ENCODE measurements around the gene ST6GALNAC2.
"Not testable (repeated sequence)": the region's sequence is repeated elsewhere in the genome, so short reads cannot be mapped to it uniquely, and the experiment has no call there.

The ST6GALNAC2 gene

DNA sequence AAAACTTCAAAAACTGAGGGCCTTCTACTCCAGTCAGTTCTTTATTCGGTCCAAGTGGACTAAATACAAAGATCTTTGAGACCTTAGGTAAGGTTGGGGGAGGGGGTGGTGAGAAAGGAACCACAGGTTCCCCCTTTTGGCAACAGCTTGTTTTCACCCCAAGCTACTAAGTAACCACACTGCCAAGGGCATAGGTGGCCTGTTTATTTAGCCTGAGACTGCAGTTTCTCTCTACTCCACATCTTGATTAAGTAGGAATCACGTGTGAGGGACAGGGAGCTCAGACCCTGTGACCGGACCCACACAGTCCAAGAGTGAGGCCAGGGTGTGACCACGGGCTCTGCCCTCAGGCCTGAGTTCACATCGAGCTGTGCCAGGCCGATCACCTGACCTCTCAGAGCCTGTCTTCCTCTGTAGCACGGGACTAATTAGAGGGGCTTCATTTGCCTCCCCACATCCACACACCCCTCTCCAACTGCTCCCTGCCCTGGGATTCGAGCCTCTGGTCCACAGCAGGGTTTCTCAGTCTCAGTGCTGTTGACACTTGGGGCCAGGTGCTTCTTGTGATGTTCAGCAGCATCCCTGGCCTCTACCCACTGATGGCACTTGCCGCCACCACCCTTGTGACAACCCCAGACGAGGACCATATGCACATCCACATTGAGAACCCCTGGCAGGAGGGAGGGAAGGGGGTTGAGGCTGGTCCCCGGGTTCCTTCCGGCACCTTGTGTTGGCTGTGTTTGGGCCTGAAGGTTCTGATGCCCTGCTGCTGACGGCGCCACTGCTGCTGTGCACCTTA lies 17.8 kb downstream of the ST6GALNAC2 start:
- peak overlapping the region; percentile 67 for H3K27ac ChIP-seq
- ChIA-PET CTCF (interaction anchor here (0.7 to 2.3 kb wide), 5 partner anchors 18 to 414 kb away, joined by 3 to 6 read pairs (median 4); partner anchors contain the start of gene ST6GALNAC2), POLR2A (ENCODE audit: low non-redundant PET) (interaction anchor here (1.2 kb wide), 1 partner anchor 10 kb away, joined by 5 read pairs; no protein-coding TSS in a partner anchor)
- DNase-seq (ENCODE audit: low spot score): no peak
- TF ChIP-seq, protein P1, sequence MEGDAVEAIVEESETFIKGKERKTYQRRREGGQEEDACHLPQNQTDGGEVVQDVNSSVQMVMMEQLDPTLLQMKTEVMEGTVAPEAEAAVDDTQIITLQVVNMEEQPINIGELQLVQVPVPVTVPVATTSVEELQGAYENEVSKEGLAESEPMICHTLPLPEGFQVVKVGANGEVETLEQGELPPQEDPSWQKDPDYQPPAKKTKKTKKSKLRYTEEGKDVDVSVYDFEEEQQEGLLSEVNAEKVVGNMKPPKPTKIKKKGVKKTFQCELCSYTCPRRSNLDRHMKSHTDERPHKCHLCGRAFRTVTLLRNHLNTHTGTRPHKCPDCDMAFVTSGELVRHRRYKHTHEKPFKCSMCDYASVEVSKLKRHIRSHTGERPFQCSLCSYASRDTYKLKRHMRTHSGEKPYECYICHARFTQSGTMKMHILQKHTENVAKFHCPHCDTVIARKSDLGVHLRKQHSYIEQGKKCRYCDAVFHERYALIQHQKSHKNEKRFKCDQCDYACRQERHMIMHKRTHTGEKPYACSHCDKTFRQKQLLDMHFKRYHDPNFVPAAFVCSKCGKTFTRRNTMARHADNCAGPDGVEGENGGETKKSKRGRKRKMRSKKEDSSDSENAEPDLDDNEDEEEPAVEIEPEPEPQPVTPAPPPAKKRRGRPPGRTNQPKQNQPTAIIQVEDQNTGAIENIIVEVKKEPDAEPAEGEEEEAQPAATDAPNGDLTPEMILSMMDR (conservative IDR thresholded peaks at IDR 0.05; ENCODE audit: low read depth): no peak

DNA sequence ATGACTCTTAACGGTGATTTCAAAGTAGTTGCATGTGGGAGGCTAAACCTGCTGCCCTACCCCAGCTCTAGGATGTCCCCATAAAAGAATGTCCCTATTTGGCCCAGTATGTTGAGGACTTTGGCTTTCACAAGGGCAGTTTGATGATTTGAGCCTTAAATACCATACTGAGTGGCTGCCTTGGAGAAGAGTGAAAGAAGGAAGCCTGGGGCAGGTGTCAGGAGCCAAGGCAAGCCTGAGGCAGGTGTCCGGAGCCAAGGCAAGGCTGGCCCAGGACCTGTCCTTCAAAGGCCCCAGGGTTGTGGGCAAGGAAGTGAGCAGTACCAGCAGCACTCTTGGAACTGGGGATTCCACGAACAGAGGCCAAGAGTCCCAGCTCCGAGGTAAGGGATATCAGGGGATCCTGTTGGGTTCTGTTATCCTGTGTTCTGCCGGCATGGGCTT lies 18.6 kb downstream of the ST6GALNAC2 start:
- DNase-seq (ENCODE audit: low spot score): no peak
- H3K27ac ChIP-seq: peak overlapping the region; percentile 67
- ChIA-PET CTCF (interaction anchor here (1.0 to 2.3 kb wide), 5 partner anchors 19 to 114 kb away, joined by 3 to 6 read pairs (median 5); partner anchors contain the start of gene ST6GALNAC2), POLR2A (ENCODE audit: low non-redundant PET) (interaction anchor here (0.6 to 1.2 kb wide), 3 partner anchors 10 to 1316 kb away, joined by 3 to 7 read pairs (median 5); no protein-coding TSS in a partner anchor)
- TF ChIP-seq, protein P1 (conservative IDR thresholded peaks at IDR 0.05; ENCODE audit: low read depth): no peak

DNA sequence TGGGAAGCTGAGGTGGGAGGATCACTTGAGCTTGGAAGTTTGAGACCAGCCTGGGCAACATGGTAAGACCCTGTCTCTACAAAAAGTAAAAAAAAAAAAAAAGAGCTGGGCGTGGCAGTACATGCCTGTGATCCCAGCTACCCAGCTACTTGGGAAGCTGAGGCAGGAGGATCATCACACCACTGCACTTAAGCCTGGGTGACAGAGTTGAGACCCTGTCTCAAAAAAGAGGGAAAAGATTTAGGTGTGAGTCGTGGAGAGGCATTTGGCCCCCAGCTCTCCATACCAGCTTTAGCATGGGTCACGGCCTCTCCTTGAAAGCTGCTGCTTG lies 19.1 kb downstream of the ST6GALNAC2 start:
- H3K27ac ChIP-seq: peak overlapping the region; percentile 67
- DNase-seq (ENCODE audit: low spot score): no peak
- TF ChIP-seq, protein P1 (conservative IDR thresholded peaks at IDR 0.05; ENCODE audit: low read depth): no peak
- ChIA-PET CTCF (interaction anchor here (0.6 to 2.3 kb wide), 5 partner anchors 20 to 124 kb away, joined by 3 to 8 read pairs (median 5); partner anchors contain the start of gene ST6GALNAC2), POLR2A (ENCODE audit: low non-redundant PET) (interaction anchor here (0.6 to 1.1 kb wide), 2 partner anchors 9 to 1315 kb away, joined by 3 to 7 read pairs; no protein-coding TSS in a partner anchor)

DNA sequence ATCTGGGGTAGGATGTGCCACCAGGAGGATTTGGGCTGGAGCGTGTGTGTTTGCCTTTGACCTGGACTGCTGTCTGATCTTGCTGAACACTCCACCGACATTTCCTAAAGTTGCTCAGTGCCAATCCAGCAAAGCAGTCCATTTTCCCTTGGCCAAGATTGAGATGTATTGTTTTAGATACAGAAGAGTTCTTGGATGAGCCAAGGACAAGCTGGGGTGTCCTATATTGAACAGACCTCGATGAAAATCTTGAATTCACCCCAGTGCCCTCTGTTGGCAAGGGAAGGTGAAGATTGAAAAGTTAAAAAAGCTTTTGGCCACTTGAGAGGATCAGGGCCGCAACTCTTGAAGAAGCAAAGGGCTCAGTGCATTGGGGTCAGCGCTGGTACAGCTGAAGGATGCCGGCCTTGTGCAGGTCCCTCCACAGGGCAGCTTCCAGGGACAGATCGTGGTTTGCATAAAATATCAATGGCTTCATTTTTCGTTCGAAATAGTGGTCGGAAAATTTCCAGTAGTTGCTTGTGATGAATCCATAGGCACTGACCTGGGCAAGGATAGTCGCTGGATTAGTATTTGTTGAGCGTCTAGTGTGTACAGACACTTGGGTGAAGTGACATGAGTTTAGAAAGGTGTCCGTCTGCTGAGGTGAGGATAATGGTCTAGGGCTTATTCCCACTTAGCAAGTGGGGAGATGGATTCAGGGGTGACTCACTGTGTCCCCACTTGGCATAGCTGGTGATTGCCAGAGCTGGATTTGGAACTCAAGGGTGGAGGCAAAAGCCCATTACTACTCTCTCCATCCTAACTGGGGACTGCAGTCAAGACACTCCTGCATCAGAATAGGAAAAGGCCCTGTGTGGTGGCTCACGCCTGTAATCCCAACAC lies 19.7 kb downstream of the ST6GALNAC2 start:
- H3K27ac ChIP-seq: peak overlapping the region; percentile 67

DNA sequence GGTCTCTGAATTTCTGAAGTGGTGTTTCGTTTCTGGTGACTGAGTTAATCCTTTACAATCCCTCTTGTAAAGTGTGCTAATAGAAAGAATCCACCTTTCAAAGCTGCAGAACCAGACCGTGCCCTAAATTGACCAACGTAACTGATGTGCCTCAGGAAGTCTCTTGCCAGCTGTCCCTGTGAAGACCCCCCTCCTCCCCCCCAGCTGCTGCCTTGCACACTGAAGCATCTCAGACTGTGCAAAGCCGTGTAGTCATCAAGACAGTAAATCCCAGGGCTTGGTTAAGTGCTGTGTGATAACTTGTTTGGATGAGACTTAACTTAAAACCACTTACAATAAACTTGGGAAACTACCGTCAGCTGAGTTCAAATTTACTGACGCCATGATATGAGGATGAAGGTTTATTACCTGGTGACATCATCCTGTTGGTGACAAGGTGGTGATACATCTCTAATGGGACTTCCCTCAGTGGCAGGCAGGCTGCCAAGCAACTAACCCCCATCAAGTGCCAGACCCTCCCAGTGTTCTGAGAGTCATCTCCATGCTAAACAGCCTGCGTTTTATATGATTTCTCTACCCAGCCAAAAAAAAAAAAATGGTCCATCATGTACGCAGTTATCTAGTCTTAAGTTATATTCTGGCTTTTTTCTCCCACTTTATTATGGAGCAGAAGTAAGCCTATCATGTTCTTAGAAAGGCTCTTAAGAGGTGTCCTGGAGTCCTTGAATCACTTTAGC lies 20.5 kb downstream of the ST6GALNAC2 start:
- DNase-seq (ENCODE audit: low spot score); POLR2A ChIA-PET (ENCODE audit: low non-redundant PET): not testable (repeated sequence)
- CTCF ChIA-PET: interaction anchor here (2.0 to 2.3 kb wide), 2 partner anchors 21 to 59 kb away, joined by 5 to 6 read pairs; partner anchors contain the start of gene ST6GALNAC2
- H3K27ac ChIP-seq: peak overlapping the region; percentile 67

More for the DNA sequence above, 19.7 kb downstream of the ST6GALNAC2 start:
- CTCF ChIA-PET: interaction anchor here (0.6 to 2.3 kb wide), 5 partner anchors 20 to 124 kb away, joined by 3 to 8 read pairs (median 5); partner anchors contain the start of gene ST6GALNAC2
- TF ChIP-seq, protein P1 (conservative IDR thresholded peaks at IDR 0.05; ENCODE audit: low read depth): no peak
- POLR2A ChIA-PET (ENCODE audit: low non-redundant PET): interaction anchor here (0.6 to 1.1 kb wide), 2 partner anchors 9 to 1315 kb away, joined by 3 to 7 read pairs; no protein-coding TSS in a partner anchor
- DNase-seq (ENCODE audit: low spot score): no peak

DNA sequence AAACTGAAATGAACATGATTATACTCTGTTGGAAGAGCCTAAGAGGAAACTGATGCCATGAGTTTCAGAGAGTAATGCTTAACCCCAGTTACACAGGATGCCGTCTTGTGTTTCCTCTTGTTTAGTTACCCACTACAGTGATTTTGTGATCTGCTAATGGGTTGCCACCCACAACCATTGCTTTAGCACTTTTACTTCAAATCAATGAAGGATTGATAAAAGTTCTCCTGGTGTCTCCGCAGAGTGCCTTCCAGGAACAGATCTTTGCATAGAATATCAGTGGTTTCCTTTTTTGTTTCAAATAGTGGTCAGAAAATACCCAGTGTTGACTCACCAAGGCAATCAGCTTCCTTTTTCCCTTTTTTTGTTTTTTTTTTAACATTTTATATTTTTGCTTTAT lies 22.3 kb downstream of the ST6GALNAC2 start:
- CTCF ChIA-PET: interaction anchor here (1.1 kb wide), 1 partner anchor 60 kb away, joined by 5 read pairs; no protein-coding TSS in a partner anchor
- DNase-seq (ENCODE audit: low spot score); POLR2A ChIA-PET (ENCODE audit: low non-redundant PET): not testable (repeated sequence)
- peak overlapping the region; percentile 98 for H3K27ac ChIP-seq

Data from RWPE1 (cell line).